GM18520 (cell line): Measurements from ENCODE around the gene MDP1.

Experiments
- ATAC-seq: cut with Tn5 transposase; IDR thresholded peaks from one replicate; pipeline ENCODE4 v1.9.1; 2021; ENCODE audit not compliant: unreplicated experiment

Gene MDP1

GRCh38 chr14:24215495-24216344 lies at the start of gene MDP1:
Gene MDP1 (minus strand): TSS chr14:24216066. CDS start chr14:24215955, 111 bp downstream.
- ATAC-seq, result peak; percentile 76

DNA sequence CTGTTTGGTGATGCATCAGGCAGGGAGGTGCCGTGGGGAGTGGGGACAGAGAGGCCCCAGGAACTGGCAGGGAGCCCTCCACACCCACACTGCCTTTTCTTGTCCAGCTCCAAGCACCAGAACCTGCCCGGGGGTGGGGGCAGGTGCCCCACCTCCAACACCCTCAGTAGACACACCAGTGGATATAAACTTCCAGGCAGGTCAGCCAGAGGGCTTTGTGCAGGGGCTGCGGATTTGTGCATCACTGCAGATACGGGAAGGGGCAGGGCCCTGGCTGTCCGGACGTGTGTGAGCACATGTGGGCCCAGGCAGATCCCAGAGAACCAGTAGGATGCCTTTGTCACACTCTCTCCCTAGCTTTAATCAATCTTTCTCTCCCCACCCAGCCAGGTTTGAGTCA lies 48.4 kb upstream of the MDP1 start:
- no peak for ATAC-seq

DNA sequence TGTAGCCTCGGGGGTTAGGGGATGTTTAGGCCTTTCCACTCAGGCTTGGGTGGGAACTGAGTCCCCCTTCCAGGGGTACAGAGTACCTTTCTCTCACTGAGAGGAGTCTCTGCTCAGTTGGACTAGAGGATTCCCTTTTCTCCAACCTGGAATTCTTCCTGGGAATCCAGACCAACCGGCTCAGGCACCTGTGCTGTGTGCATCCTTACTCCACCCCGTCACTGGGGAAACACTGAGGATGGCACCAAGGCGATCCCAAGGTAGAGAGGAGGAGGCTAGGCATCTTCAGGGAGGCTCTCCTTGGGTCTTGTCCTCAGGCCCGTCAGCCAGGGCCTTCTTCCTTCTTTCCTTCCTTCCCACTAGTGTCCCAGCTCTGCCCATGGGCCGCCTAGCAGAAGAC lies 48.0 kb upstream of the MDP1 start:
- ATAC-seq, result no peak

DNA sequence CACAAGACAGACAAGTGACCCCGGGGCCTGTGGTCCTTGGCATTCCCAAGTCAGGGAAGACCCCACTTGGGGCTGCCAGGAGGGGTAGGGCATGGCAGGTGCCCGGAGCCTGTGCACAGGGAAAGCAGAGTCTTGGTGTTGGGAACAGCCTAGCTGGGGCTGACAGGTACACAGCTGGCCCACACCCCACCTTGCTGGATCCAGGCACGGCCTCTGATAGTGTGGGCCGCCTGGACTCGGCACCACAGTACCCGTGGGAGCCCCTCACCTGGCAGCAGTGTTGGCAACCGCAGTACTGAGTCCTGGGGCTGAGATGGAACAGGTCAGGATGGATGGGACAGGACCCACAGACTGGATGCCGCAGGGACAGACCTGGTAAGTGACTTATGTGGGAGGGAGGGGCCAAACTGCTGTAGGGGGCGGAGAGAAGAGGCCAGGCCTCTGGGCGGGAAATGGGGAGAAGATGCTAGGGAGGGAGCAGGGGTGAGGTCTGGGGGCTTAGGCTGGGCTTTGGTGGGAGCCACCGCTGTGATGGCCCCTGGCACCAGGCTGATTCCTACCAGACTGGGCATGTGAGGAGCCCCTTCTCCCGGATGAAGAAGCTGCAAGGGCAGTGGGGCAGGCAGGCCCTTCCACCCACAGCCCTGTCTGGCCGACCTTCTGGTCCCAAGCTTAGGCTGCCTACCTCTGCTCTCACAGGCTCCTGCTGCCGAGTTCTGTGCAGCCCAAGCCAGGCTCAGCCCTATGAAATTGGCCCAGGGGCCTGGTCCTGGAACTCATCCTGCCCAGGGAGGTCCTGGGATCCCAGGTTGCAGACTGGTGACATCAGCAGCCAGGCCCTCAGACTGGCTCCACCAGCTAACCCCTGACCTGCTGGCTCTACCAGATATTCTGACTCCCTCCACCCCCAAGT lies 47.2 kb upstream of the MDP1 start, which contains the start of gene TGM1:
TSS of gene TGM1 (minus strand) at position 357 of the 913 bp plus-strand sequence. CDS start 825 bp downstream, outside the sequence.
- ATAC-seq, result no peak

DNA sequence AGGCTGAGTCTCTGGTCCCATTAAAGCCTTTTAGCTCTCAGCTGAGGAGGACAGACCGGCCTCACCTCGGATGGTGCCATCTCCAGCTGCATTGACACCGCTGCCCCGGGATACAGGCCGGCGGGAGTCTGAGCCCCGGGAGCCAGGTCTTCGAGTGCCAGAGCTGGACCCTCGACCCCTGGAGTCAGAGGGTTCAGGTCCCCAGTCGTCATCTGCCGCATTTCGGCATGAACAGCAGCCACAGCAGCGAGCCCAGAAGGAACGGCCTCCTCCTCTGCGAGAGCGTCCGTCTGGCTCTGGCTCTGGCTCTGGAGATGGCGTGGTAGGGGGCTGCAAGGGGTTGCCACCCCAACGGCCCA lies 46.1 kb upstream of the MDP1 start:
- no peak for ATAC-seq

DNA sequence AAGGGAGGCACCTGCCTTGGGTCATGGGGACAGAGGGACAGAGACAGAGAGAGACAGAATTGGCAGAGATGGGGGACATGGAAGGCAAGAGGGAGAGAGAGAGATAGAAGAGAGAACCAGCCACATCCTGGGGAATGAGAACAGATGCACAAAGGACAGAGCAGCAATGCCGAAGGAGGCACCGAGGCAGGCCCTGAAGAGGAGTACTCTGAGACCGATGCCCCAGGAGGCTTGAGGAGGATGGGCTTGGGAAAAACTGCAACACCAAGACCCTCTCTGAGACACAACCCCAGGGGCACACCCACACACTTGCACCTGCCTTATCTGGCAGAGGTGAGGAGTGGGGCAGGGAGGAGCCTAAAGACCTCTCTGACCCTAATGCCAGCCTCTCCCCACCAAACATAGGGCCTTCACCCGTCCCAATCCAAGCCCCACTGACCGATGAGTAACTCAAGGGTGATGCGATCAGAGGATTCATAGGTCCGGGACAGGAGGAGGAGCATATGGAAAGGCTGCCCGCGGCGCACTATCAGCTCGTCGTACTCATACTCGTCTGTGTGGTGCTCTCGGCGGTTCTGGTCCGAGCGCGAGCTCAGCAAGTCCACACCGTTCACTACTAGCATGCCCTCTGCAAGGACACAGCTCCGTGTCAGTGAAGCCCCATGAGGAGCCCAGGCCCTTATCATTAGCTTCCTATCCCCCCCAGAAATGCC lies 45.5 kb upstream of the MDP1 start:
- no peak for ATAC-seq

DNA sequence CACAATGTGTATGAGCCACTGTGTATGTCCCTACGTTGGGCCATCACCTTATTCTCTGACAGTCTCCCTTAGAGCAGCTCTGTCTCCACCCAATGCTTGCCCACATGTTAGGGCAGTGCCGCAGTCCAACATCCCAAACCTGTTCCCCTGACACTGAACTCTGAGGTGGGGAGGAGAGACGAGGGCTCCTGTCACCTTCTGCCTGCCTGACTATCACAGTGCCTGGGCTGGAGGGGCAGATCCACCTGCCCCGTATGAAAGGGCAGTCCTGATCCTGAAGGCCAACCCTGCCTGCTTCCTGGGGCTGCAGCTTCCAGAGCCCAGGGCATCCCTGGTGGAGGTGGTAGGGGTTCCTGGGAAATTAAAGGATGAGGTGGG lies 44.9 kb upstream of the MDP1 start:
- ATAC-seq, result no peak

DNA sequence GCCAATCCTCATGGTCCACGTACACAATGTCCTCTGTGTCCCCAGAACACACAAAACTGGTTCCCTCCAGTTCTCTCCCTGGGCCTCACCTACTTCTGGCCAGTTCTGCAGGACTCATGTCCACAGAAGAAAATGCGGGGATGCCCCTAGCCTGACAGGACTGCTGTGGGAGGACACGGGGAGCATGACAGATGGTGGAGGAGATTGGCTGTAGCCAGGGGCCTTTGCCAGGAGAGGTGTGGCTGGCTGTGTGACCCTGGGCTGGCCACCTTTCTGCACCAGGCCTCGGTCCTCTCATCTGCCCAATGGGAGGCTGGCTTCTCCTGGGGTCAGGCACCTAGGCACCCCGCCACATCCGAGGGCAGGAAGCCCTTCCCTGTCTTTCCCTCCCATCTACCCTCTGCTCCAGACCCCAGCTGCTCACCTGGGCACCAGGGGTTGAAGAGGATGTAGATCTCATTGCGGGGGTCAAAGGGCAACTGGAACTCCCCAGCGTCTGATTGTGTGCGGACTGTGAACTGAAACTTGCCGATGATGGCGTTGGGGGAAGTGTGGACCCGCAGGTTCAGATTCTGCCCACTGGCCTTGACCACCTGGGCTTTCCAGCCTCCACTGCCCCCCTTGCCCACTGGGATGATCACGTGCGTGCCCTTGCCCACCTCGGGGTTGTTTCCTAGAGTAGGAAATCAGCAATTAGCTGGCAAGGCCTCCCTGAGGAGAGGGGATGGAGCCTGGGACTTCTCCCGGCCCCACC lies 44.3 kb upstream of the MDP1 start:
- ATAC-seq, result no peak

GRCh38 chr14:24259282-24260025 lies 43.6 kb upstream of the MDP1 start:
- ATAC-seq, result no peak

- ATAC-seq, result no peak
Measured at GRCh38 chr14:24258548-24259265, 42.8 kb upstream of the MDP1 start.

GRCh38 chr14:24258119-24258518 lies 42.3 kb upstream of the MDP1 start:
- no peak for ATAC-seq

GRCh38 chr14:24256960-24257359 lies 41.1 kb upstream of the MDP1 start:
- no peak for ATAC-seq

GRCh38 chr14:24255931-24256711 lies 40.3 kb upstream of the MDP1 start:
- ATAC-seq, result no peak

DNA sequence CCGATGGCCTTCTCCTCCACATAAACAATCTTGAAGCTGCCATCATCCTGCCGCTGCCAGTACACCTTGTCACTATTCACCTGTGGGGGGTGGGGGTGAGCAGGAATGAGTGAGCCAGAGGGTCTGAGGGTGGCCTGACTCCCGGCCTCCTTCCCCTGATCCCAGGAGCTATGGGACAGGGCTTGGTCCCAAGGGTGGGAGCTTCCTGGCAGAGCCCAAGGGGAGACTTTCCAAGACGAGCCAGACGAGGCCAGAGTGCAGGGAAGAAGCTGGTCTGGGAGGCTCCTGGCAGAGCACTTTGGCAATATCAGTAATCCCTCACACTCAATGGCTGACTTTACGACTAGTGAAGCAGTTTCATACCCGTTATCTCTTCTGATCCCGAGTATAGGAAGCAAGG lies 39.6 kb upstream of the MDP1 start:
- no peak for ATAC-seq

GRCh38 chr14:24254630-24255392 lies 38.9 kb upstream of the MDP1 start:
- ATAC-seq, result no peak

DNA sequence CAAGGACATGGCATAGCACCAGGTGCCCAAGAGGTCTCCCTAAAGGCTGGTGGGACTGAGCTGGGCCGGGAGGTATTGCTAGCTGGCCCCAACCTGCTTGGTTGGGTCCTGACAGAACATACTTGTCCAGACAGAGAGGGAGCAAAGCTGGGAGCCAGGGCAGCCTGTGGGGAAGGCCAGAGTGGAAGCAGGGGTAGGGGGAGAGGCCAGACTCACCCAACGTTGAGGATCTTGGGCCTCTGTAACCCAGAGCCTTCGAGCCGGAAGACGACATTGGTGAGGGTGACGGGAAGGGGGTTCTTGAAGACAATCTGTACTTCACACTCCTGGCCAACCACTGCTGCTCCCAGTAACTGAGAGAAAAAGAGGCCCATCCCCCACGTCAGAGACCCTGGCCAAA lies 38.1 kb upstream of the MDP1 start:
- no peak for ATAC-seq

DNA sequence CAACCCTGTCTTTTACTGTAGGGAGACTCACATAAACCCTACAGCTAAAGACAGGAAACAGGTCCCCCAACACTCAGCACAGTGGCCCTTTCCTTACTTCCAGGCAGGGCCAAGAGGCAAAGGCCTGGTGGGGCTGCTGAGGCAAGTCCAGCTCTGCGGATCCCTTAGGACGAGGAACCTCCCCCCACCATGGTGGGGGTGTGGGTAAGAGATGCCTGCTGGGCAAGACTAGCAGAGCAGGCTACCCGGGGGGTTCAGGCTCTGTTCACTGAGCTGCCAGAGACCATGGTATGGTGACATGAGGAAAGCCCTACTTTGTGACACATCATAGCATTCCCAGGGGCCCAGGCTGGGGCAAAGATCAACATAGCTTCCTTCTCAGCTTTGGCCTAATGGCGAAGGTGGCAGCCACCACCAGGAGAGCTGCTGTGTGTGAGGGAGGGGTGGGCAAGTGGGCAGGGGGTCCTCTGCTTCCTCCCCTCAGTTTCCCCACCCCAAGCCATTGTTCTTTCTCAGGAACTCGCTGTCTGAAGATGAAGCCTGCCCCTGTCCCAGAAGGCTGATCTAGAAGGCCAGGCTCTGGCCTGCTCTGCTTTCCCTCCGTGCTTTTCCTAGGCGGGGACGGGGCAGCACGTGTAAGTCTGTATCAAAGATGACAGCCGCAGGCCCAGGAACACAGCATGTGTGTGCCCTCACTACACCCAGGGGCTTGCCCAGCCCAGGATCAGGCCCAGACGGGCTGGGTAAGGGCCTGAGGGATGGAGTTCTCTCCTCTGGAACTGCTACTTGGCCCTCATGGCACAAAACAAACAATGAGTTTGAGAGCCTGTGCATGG lies 36.6 kb upstream of the MDP1 start:
- no peak for ATAC-seq
